Mucosa of stomach (tissue), 1 donor: ENCODE data around the gene LRRC8C.

ENCODE experiments used
- H3K27me3 ChIP-seq: one replicate; pipeline ENCODE4 v1.7.0; 2013; ENCODE audit warnings: mild to moderate bottlenecking, low read length; ENCODE audit not compliant: control insufficient read depth, insufficient read depth
- H3K36me3 ChIP-seq: one replicate; pipeline ENCODE4 v1.7.0; 2013; ENCODE audit warnings: low read length; ENCODE audit not compliant: control insufficient read depth, insufficient read depth
- H3K4me1 ChIP-seq: one replicate; pipeline ENCODE4 v1.7.0; 2013; ENCODE audit warnings: mild to moderate bottlenecking, low read length; ENCODE audit not compliant: control insufficient read depth, insufficient read depth
- H3K4me3 ChIP-seq: one replicate; pipeline ENCODE4 v1.7.0; 2013; ENCODE audit warnings: low read length
- H3K9ac ChIP-seq: one replicate; pipeline ENCODE4 v1.7.0; 2013; ENCODE audit warnings: mild to moderate bottlenecking, low read length, moderate library complexity
- H3K9me3 ChIP-seq: one replicate; pipeline ENCODE4 v1.7.0; 2013; ENCODE audit warnings: mild to moderate bottlenecking, low read length, moderate library complexity; ENCODE audit not compliant: control insufficient read depth
- donor health status: Pancreatic carcinoma.

The LRRC8C gene

GRCh38 chr1:89644119-89644814 is 11.3 kb downstream of the LRRC8C start:
- no peaks in the 10 kb centered on the region for H3K9me3 ChIP-seq

GRCh38 chr1:89646259-89646658 is 13.3 kb downstream of the LRRC8C start:
- Histone ChIP-seq H3K36me3 (no peaks in the 10 kb centered on the region), H3K9me3 (no peaks in the 10 kb centered on the region), H3K4me1 (no peaks in the 10 kb centered on the region), H3K4me3 (no peak overlapping the region), H3K9ac (no peak overlapping the region), H3K27me3 (no peaks in the 10 kb centered on the region)

More at GRCh38 chr1:89644119-89644814, 11.3 kb downstream of the LRRC8C start:
- Histone ChIP-seq H3K4me3 (no peak overlapping the region), H3K4me1 (no peaks in the 10 kb centered on the region), H3K36me3 (no peaks in the 10 kb centered on the region), H3K9ac (no peak overlapping the region), H3K27me3 (no peaks in the 10 kb centered on the region)

- Histone ChIP-seq H3K9me3 (no peaks in the 10 kb centered on the region), H3K4me1 (no peaks in the 10 kb centered on the region), H3K4me3 (no peak overlapping the region), H3K27me3 (no peaks in the 10 kb centered on the region), H3K36me3 (no peaks in the 10 kb centered on the region), H3K9ac (no peak overlapping the region)
These were observed 16.9 kb downstream of the LRRC8C start for GRCh38 chr1:89649783-89650182.

- no peak overlapping the region for H3K9ac ChIP-seq
- no peak overlapping the region for H3K4me3 ChIP-seq
- H3K4me1 ChIP-seq, result no peaks in the 10 kb centered on the region
- no peaks in the 10 kb centered on the region for H3K36me3 ChIP-seq
- no peaks in the 10 kb centered on the region for H3K9me3 ChIP-seq
- no peaks in the 10 kb centered on the region for H3K27me3 ChIP-seq
These were observed 19.5 kb downstream of the LRRC8C start for GRCh38 chr1:89652373-89652772.

GRCh38 chr1:89657886-89658285 is 25.0 kb downstream of the LRRC8C start:
- no peaks in the 10 kb centered on the region for H3K36me3 ChIP-seq
- no peak overlapping the region for H3K9ac ChIP-seq
- no peaks in the 10 kb centered on the region for H3K4me1 ChIP-seq
- no peaks in the 10 kb centered on the region for H3K9me3 ChIP-seq
- H3K4me3 ChIP-seq, result no peak overlapping the region
- no peaks in the 10 kb centered on the region for H3K27me3 ChIP-seq

- Histone ChIP-seq H3K4me3 (no peak overlapping the region), H3K4me1 (no peaks in the 10 kb centered on the region), H3K27me3 (no peaks in the 10 kb centered on the region), H3K36me3 (no peaks in the 10 kb centered on the region), H3K9me3 (no peaks in the 10 kb centered on the region), H3K9ac (no peak overlapping the region)
These were observed 26.6 kb downstream of the LRRC8C start for GRCh38 chr1:89659322-89660081.

GRCh38 chr1:89660224-89661061 is 27.5 kb downstream of the LRRC8C start:
- no peaks in the 10 kb centered on the region for H3K9me3 ChIP-seq
- no peaks in the 10 kb centered on the region for H3K4me1 ChIP-seq
- no peaks in the 10 kb centered on the region for H3K27me3 ChIP-seq
- H3K36me3 ChIP-seq, result no peaks in the 10 kb centered on the region
- H3K9ac ChIP-seq, result no peak overlapping the region
- H3K4me3 ChIP-seq, result no peak overlapping the region

GRCh38 chr1:89665941-89666340 is 33.0 kb downstream of the LRRC8C start:
- H3K9me3 ChIP-seq, result no peaks in the 10 kb centered on the region
- H3K27me3 ChIP-seq, result no peaks in the 10 kb centered on the region
- H3K4me3 ChIP-seq, result no peak overlapping the region
- no peaks in the 10 kb centered on the region for H3K36me3 ChIP-seq
- no peaks in the 10 kb centered on the region for H3K4me1 ChIP-seq
- H3K9ac ChIP-seq, result no peak overlapping the region

- Histone ChIP-seq H3K9ac (no peak overlapping the region), H3K4me3 (no peak overlapping the region), H3K4me1 (no peaks in the 10 kb centered on the region), H3K9me3 (no peaks in the 10 kb centered on the region), H3K36me3 (no peaks in the 10 kb centered on the region), H3K27me3 (no peaks in the 10 kb centered on the region)
These were observed 33.7 kb downstream of the LRRC8C start for GRCh38 chr1:89666640-89667039.

- Histone ChIP-seq H3K9me3 (no peaks in the 10 kb centered on the region), H3K9ac (no peak overlapping the region), H3K27me3 (no peaks in the 10 kb centered on the region), H3K4me3 (no peak overlapping the region), H3K4me1 (no peaks in the 10 kb centered on the region), H3K36me3 (no peaks in the 10 kb centered on the region)
These were observed 34.8 kb downstream of the LRRC8C start for GRCh38 chr1:89667691-89668090.

- H3K9ac ChIP-seq, result no peak overlapping the region
- H3K4me3 ChIP-seq, result no peak overlapping the region
- H3K4me1 ChIP-seq, result no peaks in the 10 kb centered on the region
- no peaks in the 10 kb centered on the region for H3K36me3 ChIP-seq
- no peaks in the 10 kb centered on the region for H3K9me3 ChIP-seq
- no peaks in the 10 kb centered on the region for H3K27me3 ChIP-seq
These were observed 36.0 kb downstream of the LRRC8C start for GRCh38 chr1:89668961-89669360.

- Histone ChIP-seq H3K9me3 (no peaks in the 10 kb centered on the region), H3K4me1 (no peaks in the 10 kb centered on the region), H3K9ac (no peak overlapping the region), H3K4me3 (no peak overlapping the region), H3K27me3 (no peaks in the 10 kb centered on the region), H3K36me3 (no peaks in the 10 kb centered on the region)
These were observed 36.5 kb downstream of the LRRC8C start for GRCh38 chr1:89669441-89669840.
